ENCODE data around the gene PTGFRN. TPM values are rescaled to one million over a fixed set of nuclear protein-coding genes. Genes with fewer than 3 reads are reported as not detected.

PTGFRN gene
- total and polyA plus RNA-seq, 9 of the 15 experiments (the other 6 are each of a cell fraction or from before 2014, with no cell fraction given): 17.3 to 33.1 (median 25.7) TPM

DNA sequence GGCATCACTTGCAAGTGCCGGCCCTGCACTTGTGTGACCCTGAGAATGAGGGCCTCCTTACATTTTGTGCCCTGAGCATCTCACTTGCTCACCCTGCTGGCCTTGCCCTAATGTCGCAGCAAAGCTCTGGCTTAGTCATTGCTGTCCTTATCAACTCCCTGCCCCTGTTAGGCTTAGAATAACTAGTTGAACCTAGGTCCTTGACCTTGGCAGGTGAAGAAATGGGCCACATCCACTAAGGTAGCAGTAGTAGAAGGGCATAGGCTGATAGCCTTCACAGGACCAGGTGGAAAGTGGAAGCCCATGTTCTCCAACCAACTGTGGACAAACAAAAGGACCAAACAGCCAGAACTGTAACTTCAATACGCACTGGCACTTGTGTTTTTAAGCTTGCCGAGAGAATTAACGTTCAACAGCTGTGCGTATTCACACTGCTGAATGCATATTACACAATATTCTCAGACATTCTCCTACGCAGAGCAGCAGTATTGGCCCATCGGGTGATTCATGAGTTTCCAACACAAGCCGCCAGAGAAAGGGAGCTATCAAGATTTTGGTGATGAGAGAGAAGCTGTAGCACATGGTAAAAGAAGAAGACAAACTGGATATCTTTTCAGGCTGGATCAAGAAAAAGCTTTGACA, 27.7 kb upstream of the PTGFRN start (continued):
- TF ChIP-seq, protein P1, sequence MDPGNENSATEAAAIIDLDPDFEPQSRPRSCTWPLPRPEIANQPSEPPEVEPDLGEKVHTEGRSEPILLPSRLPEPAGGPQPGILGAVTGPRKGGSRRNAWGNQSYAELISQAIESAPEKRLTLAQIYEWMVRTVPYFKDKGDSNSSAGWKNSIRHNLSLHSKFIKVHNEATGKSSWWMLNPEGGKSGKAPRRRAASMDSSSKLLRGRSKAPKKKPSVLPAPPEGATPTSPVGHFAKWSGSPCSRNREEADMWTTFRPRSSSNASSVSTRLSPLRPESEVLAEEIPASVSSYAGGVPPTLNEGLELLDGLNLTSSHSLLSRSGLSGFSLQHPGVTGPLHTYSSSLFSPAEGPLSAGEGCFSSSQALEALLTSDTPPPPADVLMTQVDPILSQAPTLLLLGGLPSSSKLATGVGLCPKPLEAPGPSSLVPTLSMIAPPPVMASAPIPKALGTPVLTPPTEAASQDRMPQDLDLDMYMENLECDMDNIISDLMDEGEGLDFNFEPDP (CRISPR knock-in tag; IDR thresholded peaks at IDR 0.05): no peak
- TF ChIP-seq, protein P2, sequence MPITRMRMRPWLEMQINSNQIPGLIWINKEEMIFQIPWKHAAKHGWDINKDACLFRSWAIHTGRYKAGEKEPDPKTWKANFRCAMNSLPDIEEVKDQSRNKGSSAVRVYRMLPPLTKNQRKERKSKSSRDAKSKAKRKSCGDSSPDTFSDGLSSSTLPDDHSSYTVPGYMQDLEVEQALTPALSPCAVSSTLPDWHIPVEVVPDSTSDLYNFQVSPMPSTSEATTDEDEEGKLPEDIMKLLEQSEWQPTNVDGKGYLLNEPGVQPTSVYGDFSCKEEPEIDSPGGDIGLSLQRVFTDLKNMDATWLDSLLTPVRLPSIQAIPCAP (CRISPR knock-in tag; IDR thresholded peaks at IDR 0.05; ENCODE audit: borderline replicate concordance): no peak
- TF ChIP-seq NR2C1 (IDR thresholded peaks at IDR 0.05): no peak
- peak; percentile 58; the same call in 1 of the 2 replicates for TF ChIP-seq NR2C1 (tag; IDR thresholded peaks at IDR 0.05)
- peak; percentile 27; the same call in 1 of the 2 replicates for TF ChIP-seq CREM (IDR thresholded peaks at IDR 0.05; ENCODE audit: low read depth)
- TF ChIP-seq, protein P3, sequence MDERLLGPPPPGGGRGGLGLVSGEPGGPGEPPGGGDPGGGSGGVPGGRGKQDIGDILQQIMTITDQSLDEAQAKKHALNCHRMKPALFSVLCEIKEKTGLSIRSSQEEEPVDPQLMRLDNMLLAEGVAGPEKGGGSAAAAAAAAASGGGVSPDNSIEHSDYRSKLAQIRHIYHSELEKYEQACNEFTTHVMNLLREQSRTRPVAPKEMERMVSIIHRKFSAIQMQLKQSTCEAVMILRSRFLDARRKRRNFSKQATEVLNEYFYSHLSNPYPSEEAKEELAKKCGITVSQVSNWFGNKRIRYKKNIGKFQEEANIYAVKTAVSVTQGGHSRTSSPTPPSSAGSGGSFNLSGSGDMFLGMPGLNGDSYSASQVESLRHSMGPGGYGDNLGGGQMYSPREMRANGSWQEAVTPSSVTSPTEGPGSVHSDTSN (CRISPR knock-in tag; IDR thresholded peaks at IDR 0.05; ENCODE audit: low read depth): no peak
- TF ChIP-seq, protein P3 (tag; conservative IDR thresholded peaks at IDR 0.05; ENCODE audit: low read depth): peak; percentile 95
- peak; percentile 87 for TF ChIP-seq ESRRA (IDR thresholded peaks at IDR 0.05; ENCODE audit: borderline replicate concordance, low read depth)
- peak in 1 of 2 experiments; percentile 84; a peak in 2 of 4 replicates for TF ChIP-seq RCOR1 (IDR thresholded peaks at IDR 0.05; ENCODE audit: borderline replicate concordance in 1 of 2, low read depth in 2 of 2, low read length in 2 of 2)
- TF ChIP-seq, protein P4, sequence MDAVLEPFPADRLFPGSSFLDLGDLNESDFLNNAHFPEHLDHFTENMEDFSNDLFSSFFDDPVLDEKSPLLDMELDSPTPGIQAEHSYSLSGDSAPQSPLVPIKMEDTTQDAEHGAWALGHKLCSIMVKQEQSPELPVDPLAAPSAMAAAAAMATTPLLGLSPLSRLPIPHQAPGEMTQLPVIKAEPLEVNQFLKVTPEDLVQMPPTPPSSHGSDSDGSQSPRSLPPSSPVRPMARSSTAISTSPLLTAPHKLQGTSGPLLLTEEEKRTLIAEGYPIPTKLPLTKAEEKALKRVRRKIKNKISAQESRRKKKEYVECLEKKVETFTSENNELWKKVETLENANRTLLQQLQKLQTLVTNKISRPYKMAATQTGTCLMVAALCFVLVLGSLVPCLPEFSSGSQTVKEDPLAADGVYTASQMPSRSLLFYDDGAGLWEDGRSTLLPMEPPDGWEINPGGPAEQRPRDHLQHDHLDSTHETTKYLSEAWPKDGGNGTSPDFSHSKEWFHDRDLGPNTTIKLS (IDR thresholded peaks at IDR 0.05; ENCODE audit: borderline replicate concordance, low read depth): peak; percentile 38; the same call in 1 of the 2 replicates
- TF ChIP-seq, protein P5, sequence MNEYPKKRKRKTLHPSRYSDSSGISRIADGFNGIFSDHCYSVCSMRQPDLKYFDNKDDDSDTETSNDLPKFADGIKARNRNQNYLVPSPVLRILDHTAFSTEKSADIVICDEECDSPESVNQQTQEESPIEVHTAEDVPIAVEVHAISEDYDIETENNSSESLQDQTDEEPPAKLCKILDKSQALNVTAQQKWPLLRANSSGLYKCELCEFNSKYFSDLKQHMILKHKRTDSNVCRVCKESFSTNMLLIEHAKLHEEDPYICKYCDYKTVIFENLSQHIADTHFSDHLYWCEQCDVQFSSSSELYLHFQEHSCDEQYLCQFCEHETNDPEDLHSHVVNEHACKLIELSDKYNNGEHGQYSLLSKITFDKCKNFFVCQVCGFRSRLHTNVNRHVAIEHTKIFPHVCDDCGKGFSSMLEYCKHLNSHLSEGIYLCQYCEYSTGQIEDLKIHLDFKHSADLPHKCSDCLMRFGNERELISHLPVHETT (CRISPR knock-in tag; conservative IDR thresholded peaks at IDR 0.05 in 1 of 2, IDR thresholded peaks at IDR 0.05 in 1 of 2): peak in 1 of 2 experiments; percentile 68; a peak in 2 of 4 replicates
- peak; percentile 78 for TF ChIP-seq ARID1B (IDR thresholded peaks at IDR 0.05)
- TF ChIP-seq, protein P6, sequence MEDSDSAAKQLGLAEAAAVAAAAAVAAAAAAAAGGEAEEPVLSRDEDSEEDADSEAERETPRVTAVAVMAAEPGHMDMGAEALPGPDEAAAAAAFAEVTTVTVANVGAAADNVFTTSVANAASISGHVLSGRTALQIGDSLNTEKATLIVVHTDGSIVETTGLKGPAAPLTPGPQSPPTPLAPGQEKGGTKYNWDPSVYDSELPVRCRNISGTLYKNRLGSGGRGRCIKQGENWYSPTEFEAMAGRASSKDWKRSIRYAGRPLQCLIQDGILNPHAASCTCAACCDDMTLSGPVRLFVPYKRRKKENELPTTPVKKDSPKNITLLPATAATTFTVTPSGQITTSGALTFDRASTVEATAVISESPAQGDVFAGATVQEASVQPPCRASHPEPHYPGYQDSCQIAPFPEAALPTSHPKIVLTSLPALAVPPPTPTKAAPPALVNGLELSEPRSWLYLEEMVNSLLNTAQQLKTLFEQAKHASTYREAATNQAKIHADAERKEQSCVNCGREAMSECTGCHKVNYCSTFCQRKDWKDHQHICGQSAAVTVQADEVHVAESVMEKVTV (CRISPR knock-in tag; IDR thresholded peaks at IDR 0.05): peak; percentile 77
- TF ChIP-seq ZNF766 (CRISPR knock-in tag; conservative IDR thresholded peaks at IDR 0.05): peak; percentile 67; the same call in 1 of the 2 replicates
- no peak for TF ChIP-seq USF2 (CRISPR knock-in tag; IDR thresholded peaks at IDR 0.05)
